Calu3 (cell line): ENCODE measurements around the gene CDK14. TPM values are rescaled to one million over a fixed set of nuclear protein-coding genes. Genes with fewer than 3 reads are reported as not detected.

Source experiments
- BruUV-seq: library from RNA; stranded (reverse); fragments of 400-500 nt; replicated peaks from 2 replicates; lab custom pipeline; 2021; lab: Mats Ljungman, UMichigan
- CTCF ChIA-PET: fragments of 300-600 bp; sonication (Branson Sonifier 250); formaldehyde crosslinking; loops from one replicate; lab custom pipeline; 2022; ENCODE audit warnings: antibody characterized with exemption; lab: Charles Lee
- DNase-seq: peaks from one replicate; pipeline ENCODE4 v3.0.0; 2022
- H3K27ac Mint-ChIP-seq: one replicate; pipeline ENCODE4 v1.8.0; 2022; ENCODE audit warnings: mixed read lengths; ENCODE audit not compliant: unreplicated experiment
- H3K27me3 Mint-ChIP-seq: one replicate; pipeline ENCODE4 v1.8.0; 2022; ENCODE audit warnings: mixed read lengths; ENCODE audit not compliant: unreplicated experiment
- H3K36me3 Mint-ChIP-seq: one replicate; pipeline ENCODE4 v1.8.0; 2022; ENCODE audit warnings: mild to moderate bottlenecking, moderate library complexity, mixed read lengths; ENCODE audit not compliant: insufficient read depth, unreplicated experiment
- H3K4me1 Mint-ChIP-seq: one replicate; pipeline ENCODE4 v1.8.0; 2022; ENCODE audit warnings: mild to moderate bottlenecking, low read depth, mixed read lengths; ENCODE audit not compliant: unreplicated experiment
- H3K4me3 Mint-ChIP-seq: one replicate; pipeline ENCODE4 v1.8.0; 2022; ENCODE audit warnings: mild to moderate bottlenecking, low read depth, moderate library complexity, mixed read lengths; ENCODE audit not compliant: unreplicated experiment
- H3K9me3 Mint-ChIP-seq: one replicate; pipeline ENCODE4 v1.8.0; 2022; ENCODE audit warnings: low read depth, mixed read lengths; ENCODE audit not compliant: unreplicated experiment
- CTCF ChIP-seq: fragments of 200-600 bp; IDR thresholded peaks from one replicate; pipeline ENCODE4 v1.8.0; 2022; ENCODE audit warnings: antibody characterized with exemption; ENCODE audit not compliant: unreplicated experiment
- intact Hi-C: fragments of 100-400 bp; cut with micrococcal nuclease; formaldehyde crosslinking; loops from one replicate; pipeline ENCODE4 v1.10.0; 2022; ENCODE audit not compliant: unreplicated experiment
- total RNA-seq: library from RNA; stranded (reverse); gene quantifications from 2 replicates; pipeline ENCODE4 v1.2.3, GENCODE V29; 2022

Gene CDK14
- total RNA-seq, 1 experiment from 2014 or later = 29.4 TPM

GRCh38 chr7:91050677-91051076 lies 454.6 kb downstream of the CDK14 start:
- peaks cover 5% of the 10 kb centered on the region for H3K36me3 Mint-ChIP-seq
- no peaks in the 10 kb centered on the region for H3K27me3 Mint-ChIP-seq
- H3K4me1 Mint-ChIP-seq = no peaks in the 10 kb centered on the region
- no peak overlapping the region for H3K4me3 Mint-ChIP-seq
- H3K9me3 Mint-ChIP-seq = no peaks in the 10 kb centered on the region
- TF ChIP-seq CTCF = no peak
- CTCF ChIA-PET = no interaction called here
- intact Hi-C loops = loop anchor here (10.0 kb wide), 1 partner anchor 1394 kb away; the partner anchor contains the start of gene GATAD1
- DNase-seq = no peak
- BruUV-seq = no TSS peak
- H3K27ac Mint-ChIP-seq = no peak overlapping the region

- H3K4me1 Mint-ChIP-seq = no peaks in the 10 kb centered on the region
- H3K27me3 Mint-ChIP-seq = no peaks in the 10 kb centered on the region
- H3K27ac Mint-ChIP-seq = no peak overlapping the region
- BruUV-seq = no TSS peak
- intact Hi-C loops = loop anchor here (10.0 kb wide), 1 partner anchor 1393 kb away; the partner anchor contains the start of gene GATAD1
- peaks cover 5% of the 10 kb centered on the region for H3K36me3 Mint-ChIP-seq
- H3K4me3 Mint-ChIP-seq = no peak overlapping the region
- TF ChIP-seq CTCF = no peak
- H3K9me3 Mint-ChIP-seq = no peaks in the 10 kb centered on the region
- CTCF ChIA-PET = interaction anchor here (0.6 kb wide), 1 partner anchor 11 kb away, joined by 3 read pairs; no protein-coding TSS in a partner anchor
- DNase-seq = no peak
Observed at GRCh38 chr7:91051966-91052365, 455.8 kb downstream of the CDK14 start.

- Mint-ChIP-seq H3K27me3 (no peaks in the 10 kb centered on the region), H3K27ac (no peak overlapping the region), H3K4me3 (no peak overlapping the region), H3K4me1 (no peaks in the 10 kb centered on the region), H3K36me3 (peaks cover 5% of the 10 kb centered on the region), H3K9me3 (no peaks in the 10 kb centered on the region)
- DNase-seq = no peak
- no peak for TF ChIP-seq CTCF
- intact Hi-C loops = loop anchor here (10.0 kb wide), 1 partner anchor 1390 kb away; the partner anchor contains the start of gene GATAD1
- CTCF ChIA-PET = no interaction called here
- no TSS peak for BruUV-seq
Observed at GRCh38 chr7:91054374-91054773, 458.3 kb downstream of the CDK14 start.

- TF ChIP-seq CTCF = no peak
Observed at GRCh38 chr7:91055219-91055618, 459.1 kb downstream of the CDK14 start.

More at GRCh38 chr7:91055219-91055618, 459.1 kb downstream of the CDK14 start:
- CTCF ChIA-PET = no interaction called here
- Mint-ChIP-seq H3K4me1 (no peaks in the 10 kb centered on the region), H3K4me3 (no peak overlapping the region), H3K27ac (no peak overlapping the region), H3K9me3 (no peaks in the 10 kb centered on the region), H3K27me3 (no peaks in the 10 kb centered on the region), H3K36me3 (peaks cover 5% of the 10 kb centered on the region)
- DNase-seq = no peak
- intact Hi-C loops = loop anchor here (10.0 kb wide), 1 partner anchor 1390 kb away; the partner anchor contains the start of gene GATAD1
- BruUV-seq = no TSS peak
